ENCODE data around the gene KANK2.
"Not testable (repeated sequence)": the region's sequence is repeated elsewhere in the genome, so short reads cannot be mapped to it uniquely, and the experiment has no call there.

Gene KANK2

DNA sequence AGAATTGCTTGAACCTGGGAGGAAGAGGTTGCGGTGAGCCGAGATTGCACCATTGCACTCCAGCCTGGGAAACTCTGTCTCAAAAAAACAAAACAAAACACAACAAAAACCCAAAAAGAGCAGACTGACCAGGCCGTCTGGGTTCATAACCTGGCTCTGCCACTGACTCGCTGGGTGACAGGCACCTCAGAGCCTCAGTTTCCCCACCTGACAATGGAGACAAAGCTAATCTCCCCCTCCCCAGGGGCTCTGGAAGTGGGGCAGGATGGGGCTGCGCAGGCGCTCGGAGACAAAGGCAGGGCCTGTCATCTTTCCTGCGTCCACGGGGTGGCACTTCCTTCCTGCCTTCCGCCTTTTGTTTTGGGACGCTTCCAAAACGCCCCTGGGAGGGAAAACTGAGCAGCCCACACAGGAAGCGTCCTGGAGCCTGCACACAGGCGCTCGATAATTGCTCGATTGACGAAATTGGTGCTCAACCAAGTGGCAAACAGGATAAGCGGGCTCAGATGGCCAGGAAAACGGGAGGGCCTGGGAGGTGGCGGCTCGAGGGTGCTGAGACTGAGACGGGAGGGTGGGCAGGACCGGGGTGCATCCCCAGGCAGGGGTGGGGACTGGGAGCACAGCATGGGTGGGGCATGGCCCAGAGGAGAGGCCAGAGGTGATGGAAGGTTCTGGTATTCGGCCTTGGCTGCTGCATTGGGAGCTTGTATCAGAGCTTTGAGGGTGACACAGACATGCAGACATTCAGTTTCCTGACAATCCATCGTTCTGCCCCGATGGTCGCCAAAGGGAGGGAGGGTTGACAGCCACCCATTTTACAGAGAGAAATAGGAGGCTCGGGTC lies 59.6 kb downstream of the KANK2 start:
- DNase-seq = peak in 1 of 4 experiments; percentile 27

DNA sequence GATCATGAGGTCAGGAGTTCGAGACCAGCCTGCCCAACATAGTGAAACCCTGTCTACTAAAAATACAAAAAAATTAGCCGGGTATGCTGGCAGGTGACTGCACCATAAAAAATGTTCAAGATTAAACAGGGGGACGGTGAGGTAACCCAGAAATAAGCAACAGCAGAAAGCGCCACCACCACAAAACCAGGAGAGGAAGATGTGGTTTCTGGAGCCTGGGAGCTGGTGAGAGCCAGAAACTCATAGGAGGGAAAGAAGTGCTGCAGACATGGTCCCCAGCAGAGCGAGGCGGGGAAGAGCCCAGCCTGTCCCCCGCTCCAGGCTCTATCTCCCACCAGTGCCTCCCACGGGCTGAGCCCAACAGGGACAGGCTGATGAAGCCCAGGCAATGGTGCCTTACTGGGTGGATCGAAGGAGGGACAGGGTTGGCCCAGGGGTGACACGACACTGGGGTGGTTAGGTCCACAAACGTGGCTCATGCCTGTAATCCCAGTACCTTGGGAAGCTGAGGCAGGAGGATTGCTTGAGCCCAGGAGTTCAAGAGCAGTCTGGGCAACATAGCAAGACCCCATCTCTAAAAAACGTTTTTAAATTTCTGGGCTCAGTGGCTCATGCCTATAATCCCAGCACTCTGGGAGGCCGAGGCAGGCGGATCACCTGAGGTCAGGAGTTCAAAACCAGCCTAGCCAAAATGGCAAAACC lies 60.8 kb downstream of the KANK2 start:
- DNase-seq = no peak

DNA sequence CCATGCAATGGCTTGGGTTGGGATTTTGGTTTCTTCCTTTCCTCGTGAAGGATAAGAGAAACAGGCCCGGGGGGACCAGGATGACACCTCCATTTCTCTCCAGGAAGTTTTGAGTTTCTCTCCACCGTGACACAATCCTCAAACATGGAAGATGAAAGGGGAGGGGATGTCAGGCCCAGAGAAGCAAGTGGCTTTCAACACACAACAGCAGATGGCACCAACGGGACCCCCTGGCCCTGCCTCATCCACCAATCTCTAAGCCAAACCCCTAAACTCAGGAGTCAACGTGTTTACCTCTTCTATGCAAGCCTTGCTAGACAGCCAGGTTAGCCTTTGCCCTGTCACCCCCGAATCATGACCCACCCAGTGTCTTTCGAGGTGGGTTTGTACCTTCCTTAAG lies 65.9 kb downstream of the KANK2 start:
- no peak for DNase-seq

DNA sequence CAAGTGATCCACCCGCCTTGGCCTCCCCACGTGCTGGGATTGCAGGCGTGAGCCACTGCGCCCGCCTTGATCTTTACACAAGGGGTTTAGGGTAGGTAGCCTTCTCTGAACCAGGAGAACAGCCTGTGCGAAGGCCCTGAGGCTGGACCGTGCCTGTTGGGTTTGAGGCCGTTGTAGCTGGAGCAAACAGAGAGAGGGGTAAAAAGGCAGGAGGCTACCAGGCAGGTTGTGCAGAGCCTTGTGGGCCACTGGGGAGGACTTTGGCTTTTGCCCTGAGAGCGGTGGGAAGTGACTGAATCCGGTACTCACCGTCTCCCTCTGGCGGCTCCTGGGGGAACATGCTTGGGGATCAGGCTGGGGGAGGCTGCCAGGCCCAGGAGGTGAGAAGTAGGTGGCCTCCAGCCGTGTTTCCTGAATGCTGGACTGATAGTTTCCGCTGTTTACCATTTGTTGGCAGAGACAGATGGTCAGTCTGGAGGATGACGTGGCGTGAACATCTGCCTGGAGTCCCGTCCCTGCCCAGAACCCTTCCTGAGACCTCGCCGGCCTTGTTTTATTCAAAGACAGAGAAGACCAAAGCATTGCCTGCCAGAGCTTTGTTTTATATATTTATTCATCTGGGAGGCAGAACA lies 66.4 kb downstream of the KANK2 start:
- DNase-seq = peak; percentile 43 to 62 (median 58)

DNA sequence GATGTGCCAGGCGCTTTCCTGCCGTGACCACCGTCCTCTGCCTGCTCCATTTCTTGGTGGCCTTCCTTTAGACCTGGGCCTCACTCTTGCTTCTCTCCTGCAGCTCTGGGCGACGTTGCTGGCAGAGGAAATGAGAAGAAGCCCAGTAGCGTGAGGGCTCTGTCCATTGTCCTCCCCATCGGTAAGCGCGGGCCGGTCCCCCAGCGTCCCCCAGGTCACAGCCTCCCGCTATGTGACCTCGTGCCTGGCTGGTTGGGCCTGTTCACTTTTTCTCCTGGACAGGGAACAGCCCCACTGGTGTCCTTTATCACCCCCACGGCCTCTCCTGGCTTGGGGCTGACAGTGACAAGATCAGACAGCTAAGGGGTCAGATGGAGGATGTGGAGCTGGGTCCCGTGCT lies 69.4 kb downstream of the KANK2 start:
- no peak for DNase-seq

GRCh38 chr19:11125994-11126685 lies 71.2 kb downstream of the KANK2 start:
- peak; percentile 44 to 67 (median 53) for DNase-seq

- DNase-seq = not testable (repeated sequence)
Measured at GRCh38 chr19:11124157-11124556, 73.2 kb downstream of the KANK2 start.

GRCh38 chr19:11123114-11123513 lies 74.2 kb downstream of the KANK2 start:
- DNase-seq = no peak

GRCh38 chr19:11121963-11122362 lies 75.4 kb downstream of the KANK2 start:
- DNase-seq = not testable (repeated sequence)

- no peak for DNase-seq
Measured at GRCh38 chr19:11116507-11116906, 80.8 kb downstream of the KANK2 start.

GRCh38 chr19:11115895-11116446 lies 81.4 kb downstream of the KANK2 start:
- no peak for DNase-seq

DNA sequence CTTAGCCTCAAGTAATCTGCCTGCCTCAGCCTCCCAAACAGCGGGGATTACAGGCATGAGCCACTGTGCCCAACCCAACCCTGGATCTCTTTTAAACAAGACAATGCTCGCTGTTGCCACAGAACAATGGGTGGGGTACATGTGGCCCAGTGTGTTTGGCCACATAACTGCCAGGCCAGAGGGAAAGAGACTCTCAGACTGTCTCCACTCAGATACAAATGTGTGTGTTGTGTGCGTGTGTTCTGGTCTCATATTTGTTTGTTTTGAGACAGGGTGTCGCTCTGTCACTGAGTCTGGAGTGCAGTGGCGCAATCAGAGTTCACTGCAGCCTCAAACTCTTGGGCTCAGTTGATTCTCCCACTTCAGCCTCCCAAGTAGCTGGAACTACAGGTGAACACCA lies 82.3 kb downstream of the KANK2 start:
- DNase-seq = no peak
